ENCODE results near the gene CARD11. TPM values are rescaled to one million over a fixed set of nuclear protein-coding genes. Genes with fewer than 3 reads are reported as not detected.

CARD11 gene
- total RNA-seq, 4 donors from 2014 or later: 0.96 to 47.5 (median 6.6) TPM

DNA sequence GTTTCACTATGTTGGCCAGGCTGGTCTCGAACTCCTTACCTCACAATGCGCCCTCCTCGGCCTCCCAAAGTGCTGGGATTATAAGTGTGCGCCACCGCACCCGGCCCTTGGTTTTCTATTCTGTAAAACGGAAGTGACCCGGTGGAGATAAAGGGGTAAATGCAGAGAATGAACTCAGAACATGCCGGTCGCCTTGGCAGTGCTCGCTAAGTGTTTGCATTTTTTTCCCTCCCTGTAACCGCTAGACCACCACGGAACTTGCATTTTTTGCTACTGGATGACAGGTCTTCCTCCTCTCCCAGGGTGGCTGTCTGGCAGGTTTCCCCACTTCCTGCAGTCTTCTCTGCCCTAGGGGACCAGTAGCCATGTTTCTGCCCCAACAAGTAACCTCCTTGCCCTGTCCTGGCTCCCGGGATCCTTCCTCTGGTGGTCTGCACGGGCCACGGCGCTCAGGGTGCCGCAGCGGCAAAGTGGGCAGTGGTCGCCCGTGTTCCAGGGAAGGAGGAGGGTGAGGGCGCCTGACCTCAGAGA lies 180.8 kb downstream of the CARD11 start:
- DNase-seq: no peak
- Histone ChIP-seq H3K4me3 (no peak overlapping the region), H3K36me3 (no peaks in the 10 kb centered on the region), H3K9me3 (no peaks in the 10 kb centered on the region), H3K27me3 (no peaks in the 10 kb centered on the region), H3K4me1 (peaks cover 6 to 21% (median 9%) of the 10 kb centered on the region in 4 donors), H3K27ac (peak overlapping the region; percentile 67 to 87 (median 78))
- intact Hi-C loops (cut with DNase I; ENCODE audit: low total_unique reads) (loop anchor here (10.0 kb wide), 1 partner anchor 292 kb away; no protein-coding TSS in a partner anchor), in situ Hi-C loops (cut with MboI; ENCODE audit: low pct_ligation_motif_present in 1 of 4, low pct_unique_long_range_greater_than_20kb in 1 of 4, low sequenced_read_pairs in 3 of 4) (loop anchor here in 2 of 4 donors (25.0 kb wide), 1 partner anchor 1024 kb away; no protein-coding TSS in a partner anchor)
- TF ChIP-seq POLR2A (IDR thresholded peaks at IDR 0.05) (no peak), POLR2AphosphoS5 (IDR thresholded peaks at IDR 0.05) (no peak), EP300 (IDR thresholded peaks at IDR 0.05; ENCODE audit: low read depth) (no peak)
- TF ChIP-seq, protein P1, sequence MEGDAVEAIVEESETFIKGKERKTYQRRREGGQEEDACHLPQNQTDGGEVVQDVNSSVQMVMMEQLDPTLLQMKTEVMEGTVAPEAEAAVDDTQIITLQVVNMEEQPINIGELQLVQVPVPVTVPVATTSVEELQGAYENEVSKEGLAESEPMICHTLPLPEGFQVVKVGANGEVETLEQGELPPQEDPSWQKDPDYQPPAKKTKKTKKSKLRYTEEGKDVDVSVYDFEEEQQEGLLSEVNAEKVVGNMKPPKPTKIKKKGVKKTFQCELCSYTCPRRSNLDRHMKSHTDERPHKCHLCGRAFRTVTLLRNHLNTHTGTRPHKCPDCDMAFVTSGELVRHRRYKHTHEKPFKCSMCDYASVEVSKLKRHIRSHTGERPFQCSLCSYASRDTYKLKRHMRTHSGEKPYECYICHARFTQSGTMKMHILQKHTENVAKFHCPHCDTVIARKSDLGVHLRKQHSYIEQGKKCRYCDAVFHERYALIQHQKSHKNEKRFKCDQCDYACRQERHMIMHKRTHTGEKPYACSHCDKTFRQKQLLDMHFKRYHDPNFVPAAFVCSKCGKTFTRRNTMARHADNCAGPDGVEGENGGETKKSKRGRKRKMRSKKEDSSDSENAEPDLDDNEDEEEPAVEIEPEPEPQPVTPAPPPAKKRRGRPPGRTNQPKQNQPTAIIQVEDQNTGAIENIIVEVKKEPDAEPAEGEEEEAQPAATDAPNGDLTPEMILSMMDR (IDR thresholded peaks at IDR 0.05): no peak
- WGBS, 2 donors (ENCODE audit: low coverage in 1 of 2): 84 to 96% methylated on average over 10 to 22 of the region's 22 CpGs

DNA sequence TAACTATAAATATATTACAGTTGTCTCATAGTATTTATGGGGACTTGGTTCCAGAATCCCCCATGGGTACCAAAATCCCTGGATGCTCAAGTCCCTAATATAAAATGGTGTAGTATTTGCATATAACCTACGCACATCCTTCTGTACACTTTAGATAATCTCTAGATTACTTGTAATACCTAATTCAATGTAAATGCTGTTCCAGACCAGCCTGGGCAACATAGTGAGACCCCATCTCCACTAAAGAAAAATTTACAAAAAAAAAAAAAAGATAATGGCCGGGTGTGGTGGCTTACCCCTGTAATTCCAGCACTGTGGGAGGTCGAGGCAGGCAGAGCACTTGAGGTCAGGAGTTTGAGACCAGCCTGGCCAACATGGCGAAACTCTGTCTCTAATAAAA lies 182.2 kb downstream of the CARD11 start:
- H3K4me1 ChIP-seq: peaks cover 6 to 21% (median 9%) of the 10 kb centered on the region in 4 donors
- DNase-seq: no peak
- no peaks in the 10 kb centered on the region for H3K36me3 ChIP-seq
- H3K27me3 ChIP-seq: no peaks in the 10 kb centered on the region
- 85 to 87% methylated on average over 4 of the region's 4 CpGs for WGBS, 2 donors (ENCODE audit: low coverage in 1 of 2)
- in situ Hi-C loops (cut with MboI; ENCODE audit: low pct_ligation_motif_present in 1 of 4, low pct_unique_long_range_greater_than_20kb in 1 of 4, low sequenced_read_pairs in 3 of 4): loop anchor here in 2 of 4 donors (25.0 kb wide), 1 partner anchor 1026 kb away; no protein-coding TSS in a partner anchor
- intact Hi-C loops (cut with DNase I; ENCODE audit: low total_unique reads): loop anchor here (10.0 kb wide), 1 partner anchor 293 kb away; no protein-coding TSS in a partner anchor
- TF ChIP-seq POLR2AphosphoS5 (IDR thresholded peaks at IDR 0.05) (no peak), POLR2A (IDR thresholded peaks at IDR 0.05) (no peak), EP300 (IDR thresholded peaks at IDR 0.05; ENCODE audit: low read depth) (no peak)
- TF ChIP-seq, protein P1 (IDR thresholded peaks at IDR 0.05): no peak
- no peak overlapping the region for H3K27ac ChIP-seq
- no peaks in the 10 kb centered on the region for H3K9me3 ChIP-seq
- H3K4me3 ChIP-seq: no peak overlapping the region

DNA sequence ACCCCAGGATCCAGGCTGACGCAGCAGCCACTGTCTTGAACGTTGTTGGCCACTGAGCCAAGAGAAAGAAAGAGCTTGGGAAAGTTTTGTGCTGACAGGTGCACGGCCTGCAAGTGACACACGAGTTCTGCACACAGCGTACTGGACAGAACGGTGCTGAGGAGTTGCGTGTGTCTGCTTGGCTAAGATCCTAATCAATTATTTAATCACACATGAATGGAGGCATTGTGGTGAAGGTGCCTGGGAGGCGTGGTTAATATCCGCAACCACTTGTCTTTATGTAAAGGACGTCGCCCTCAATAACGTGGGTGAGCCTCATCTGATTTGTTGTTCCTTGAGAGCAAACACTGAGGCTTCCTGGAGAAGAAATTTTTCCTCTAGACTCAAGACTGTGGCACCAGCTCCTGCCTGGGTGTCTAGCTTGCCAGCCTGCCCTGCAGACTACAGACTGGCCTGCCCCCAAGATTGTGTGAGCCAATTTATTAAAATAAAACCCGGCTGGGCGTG lies 183.0 kb downstream of the CARD11 start:
- H3K4me3 ChIP-seq: no peak overlapping the region
- TF ChIP-seq, protein P1 (IDR thresholded peaks at IDR 0.05): no peak
- TF ChIP-seq EP300 (IDR thresholded peaks at IDR 0.05; ENCODE audit: low read depth) (no peak), POLR2A (IDR thresholded peaks at IDR 0.05) (no peak), POLR2AphosphoS5 (IDR thresholded peaks at IDR 0.05) (no peak)
- H3K27ac ChIP-seq: no peak overlapping the region
- in situ Hi-C loops (cut with MboI; ENCODE audit: low pct_ligation_motif_present in 1 of 4, low pct_unique_long_range_greater_than_20kb in 1 of 4, low sequenced_read_pairs in 3 of 4): loop anchor here in 2 of 4 donors (25.0 kb wide), 1 partner anchor 1027 kb away; no protein-coding TSS in a partner anchor
- H3K9me3 ChIP-seq: no peaks in the 10 kb centered on the region
- H3K36me3 ChIP-seq: no peaks in the 10 kb centered on the region
- DNase-seq: no peak
- peaks cover 6 to 21% (median 9%) of the 10 kb centered on the region in 4 donors for H3K4me1 ChIP-seq
- H3K27me3 ChIP-seq: no peaks in the 10 kb centered on the region
- WGBS, 2 donors (ENCODE audit: low coverage in 1 of 2): 64% methylated on average over 14 of the region's 14 CpGs; no CpG with 5 or more reads in 1 of the 2 donors
- intact Hi-C loops (cut with DNase I; ENCODE audit: low total_unique reads): loop anchor here (10.0 kb wide), 1 partner anchor 294 kb away; no protein-coding TSS in a partner anchor

DNA sequence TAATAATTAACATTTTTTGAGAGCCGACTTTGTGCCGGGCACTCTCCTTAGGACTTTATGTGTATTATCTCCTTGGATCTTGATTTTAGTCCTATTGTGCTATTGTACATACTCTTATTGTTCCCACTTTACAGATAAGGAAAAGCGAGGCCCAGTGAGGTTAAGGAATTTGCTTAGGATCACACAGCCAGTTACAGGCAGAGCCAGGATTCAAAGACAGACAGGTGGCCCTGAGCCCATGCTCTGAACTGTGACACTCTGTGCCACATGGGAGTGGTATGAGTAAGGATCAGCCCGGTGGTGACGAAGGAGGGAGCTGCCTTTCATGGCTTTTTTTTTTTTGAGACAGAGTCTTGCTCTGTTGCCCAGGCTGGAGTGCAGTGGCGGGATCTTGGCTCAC lies 183.7 kb downstream of the CARD11 start:
- no peak overlapping the region for H3K27ac ChIP-seq
- H3K4me3 ChIP-seq: no peak overlapping the region
- no peaks in the 10 kb centered on the region for H3K36me3 ChIP-seq
- H3K4me1 ChIP-seq: peaks cover 6 to 20% (median 9%) of the 10 kb centered on the region in 4 donors
- no peak for DNase-seq
- in situ Hi-C loops (cut with MboI; ENCODE audit: low pct_ligation_motif_present in 1 of 4, low pct_unique_long_range_greater_than_20kb in 1 of 4, low sequenced_read_pairs in 3 of 4): loop anchor here in 2 of 4 donors (25.0 kb wide), 1 partner anchor 1027 kb away; no protein-coding TSS in a partner anchor
- no peak for TF ChIP-seq EP300 (IDR thresholded peaks at IDR 0.05; ENCODE audit: low read depth)
- no peak for TF ChIP-seq POLR2A (IDR thresholded peaks at IDR 0.05)
- TF ChIP-seq, protein P1 (IDR thresholded peaks at IDR 0.05): no peak
- TF ChIP-seq POLR2AphosphoS5 (IDR thresholded peaks at IDR 0.05): no peak
- H3K27me3 ChIP-seq: no peaks in the 10 kb centered on the region
- no peaks in the 10 kb centered on the region for H3K9me3 ChIP-seq
- intact Hi-C loops (cut with DNase I; ENCODE audit: low total_unique reads): loop anchor here (10.0 kb wide), 1 partner anchor 295 kb away; no protein-coding TSS in a partner anchor
- 85 to 90% methylated on average over 2 to 6 of the region's 6 CpGs for WGBS, 2 donors (ENCODE audit: low coverage in 1 of 2)
